Left colon (tissue), 2 donors: Measurements from ENCODE around the gene FTCD. TPM values are rescaled to one million over a fixed set of nuclear protein-coding genes. Genes with fewer than 3 reads are reported as not detected.

Source experiments
- ATAC-seq: fragments of 200-7000 bp; cut with Tn5 transposase; one replicate; pipeline ENCODE4 v1.9.1; 2020; ENCODE audit warnings: mild to moderate bottlenecking, moderate library complexity
- DNase-seq, 2 donors: peaks; one replicate each; pipeline ENCODE4 v3.0.0-alpha.2; 2020
- intact Hi-C, 2 donors: fragments of 100-400 bp; cut with DNase I in 1 of 2; cut with micrococcal nuclease in 1 of 2; formaldehyde crosslinking; loops; one replicate each; pipeline versions ENCODE4 v1.11.2 to v1.14.0; 2022; cut with DNase I, micrococcal nuclease
- total RNA-seq, 2 donors: library from RNA; stranded (reverse); fragmentation: NEBNext Ultra II Directional; extraction: Animal tissue kit (Norgen Biotek cat#: 25700); gene quantifications; one replicate each; pipeline ENCODE4 v1.2.1, GENCODE V29; 2021
- donor health status: DM: no; HTN: no; CAD: no.
- donor health status: DM: yes; HTN: yes; CAD: no.

Gene FTCD
- total RNA-seq, 2 donors from 2014 or later: 0.22 to 0.52 TPM

DNA sequence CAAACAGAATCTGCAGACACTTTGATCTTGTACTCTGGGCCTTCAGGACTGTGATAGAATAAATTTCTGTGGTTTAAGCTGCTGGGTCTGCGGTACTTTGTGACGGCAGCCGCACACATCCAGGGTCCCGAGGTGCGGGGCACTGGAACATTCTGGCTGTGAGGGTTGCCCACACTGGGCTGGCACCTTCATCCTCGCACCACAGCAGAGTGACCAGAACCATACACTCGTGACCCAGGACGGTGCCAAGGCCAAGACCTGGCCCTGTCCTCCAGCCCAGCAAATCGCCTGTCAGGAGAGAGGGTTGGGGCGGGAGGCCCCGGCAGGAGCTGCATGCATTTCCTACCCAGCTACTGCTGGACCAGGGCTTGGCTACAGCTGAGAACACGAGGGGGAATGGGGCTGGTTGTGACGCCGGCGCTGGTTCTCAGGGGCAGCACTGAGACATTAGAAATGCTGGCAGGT lies 2.6 kb upstream of the FTCD start:
- intact Hi-C loops: no loop called here
- ATAC-seq (no peak), DNase-seq (no peak)

DNA sequence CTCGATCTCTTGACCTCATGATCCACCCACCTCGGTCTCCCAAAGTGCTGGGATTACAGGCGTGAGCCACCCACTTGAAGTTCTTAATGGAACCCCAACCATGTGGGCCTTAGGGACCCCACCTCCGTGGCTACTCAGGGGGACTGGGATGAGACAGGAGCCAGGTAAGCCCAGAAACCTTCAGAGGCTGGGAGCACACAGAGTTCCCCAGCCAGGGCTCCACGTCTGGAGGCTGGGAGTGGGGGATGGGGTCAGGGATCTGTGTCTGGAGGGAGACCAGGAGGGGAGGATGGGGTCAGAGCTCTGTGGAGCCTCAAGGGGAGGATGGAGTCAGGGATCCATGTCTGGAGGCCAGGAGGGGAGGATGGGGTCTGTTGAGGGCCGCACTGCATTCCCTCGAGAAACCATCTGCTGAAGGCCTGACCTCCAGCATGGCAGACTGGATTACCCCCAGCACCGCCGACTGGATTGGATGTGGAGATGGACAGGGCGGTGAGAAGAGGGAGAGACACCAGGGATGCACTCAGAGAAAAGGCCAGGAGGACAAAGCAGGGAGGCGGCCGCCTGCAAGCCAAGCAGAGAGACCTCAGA lies 2.1 kb upstream of the FTCD start:
- no peak for ATAC-seq
- no peak for DNase-seq
- intact Hi-C loops: no loop called here

DNA sequence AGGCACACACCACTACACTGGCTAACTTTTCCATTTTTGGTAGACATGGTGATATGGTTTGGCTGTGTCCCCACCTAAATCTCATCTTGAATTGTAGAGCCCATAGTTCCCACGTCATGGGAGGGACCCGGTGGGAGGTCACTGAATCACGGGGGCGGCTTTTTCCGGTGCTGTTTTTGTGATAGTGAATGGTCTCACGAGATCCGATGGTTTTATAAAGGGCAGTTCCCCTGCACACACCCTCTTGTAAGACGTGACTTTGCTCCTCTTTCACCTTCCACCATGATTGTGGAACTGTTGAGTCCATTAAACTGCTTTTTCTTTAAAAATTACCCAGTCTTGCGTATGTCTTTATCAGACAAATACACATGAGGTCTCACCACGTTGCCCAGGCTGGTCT lies 1.3 kb upstream of the FTCD start:
- no peak for ATAC-seq
- intact Hi-C loops: no loop called here
- DNase-seq: no peak

DNA sequence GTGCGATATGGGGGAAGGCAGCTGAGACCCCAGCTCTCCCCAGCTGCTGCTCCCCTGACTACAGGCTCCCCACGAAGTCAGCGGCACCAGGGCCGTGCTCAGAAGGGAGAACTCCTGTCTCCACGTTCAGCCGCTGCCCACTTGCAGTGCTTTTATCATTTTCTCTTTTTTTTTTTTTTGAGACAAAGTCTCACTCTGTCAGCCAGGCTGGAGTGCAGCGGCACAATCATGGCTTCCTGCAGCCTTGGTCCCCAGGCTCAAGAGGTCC lies 933 bp upstream of the FTCD start:
- DNase-seq: no peak
- intact Hi-C loops: no loop called here
- ATAC-seq: no peak

DNA sequence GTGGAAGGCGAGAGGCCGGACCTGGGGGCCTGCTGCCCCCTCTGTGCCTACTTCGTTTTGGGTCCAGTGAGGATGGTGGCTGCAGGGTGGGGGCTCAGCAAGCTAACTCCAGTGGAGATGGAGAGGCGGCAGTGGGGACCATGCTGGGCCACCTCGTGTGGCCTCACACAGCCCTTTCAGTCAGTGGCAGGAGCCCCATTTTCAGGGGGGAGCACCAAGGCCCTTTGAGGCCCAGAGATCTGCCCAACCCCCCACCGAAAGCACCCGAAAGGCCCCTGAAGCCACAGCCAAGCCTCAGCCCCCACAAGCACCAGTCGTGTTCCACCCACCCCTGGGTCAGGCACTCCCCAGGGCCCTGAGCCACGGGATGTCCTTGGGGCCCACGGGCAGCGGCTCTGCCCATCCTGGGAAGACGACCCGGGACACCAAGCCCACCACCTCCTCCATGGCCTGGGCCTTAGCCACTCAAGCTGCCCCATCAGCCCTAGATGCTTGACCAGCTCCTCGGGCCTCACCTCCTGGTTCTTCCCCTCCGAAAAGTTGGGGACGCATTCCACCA lies 345 bp downstream of the FTCD start:
- no peak for ATAC-seq
- DNase-seq: no peak
- intact Hi-C loops: no loop called here

DNA sequence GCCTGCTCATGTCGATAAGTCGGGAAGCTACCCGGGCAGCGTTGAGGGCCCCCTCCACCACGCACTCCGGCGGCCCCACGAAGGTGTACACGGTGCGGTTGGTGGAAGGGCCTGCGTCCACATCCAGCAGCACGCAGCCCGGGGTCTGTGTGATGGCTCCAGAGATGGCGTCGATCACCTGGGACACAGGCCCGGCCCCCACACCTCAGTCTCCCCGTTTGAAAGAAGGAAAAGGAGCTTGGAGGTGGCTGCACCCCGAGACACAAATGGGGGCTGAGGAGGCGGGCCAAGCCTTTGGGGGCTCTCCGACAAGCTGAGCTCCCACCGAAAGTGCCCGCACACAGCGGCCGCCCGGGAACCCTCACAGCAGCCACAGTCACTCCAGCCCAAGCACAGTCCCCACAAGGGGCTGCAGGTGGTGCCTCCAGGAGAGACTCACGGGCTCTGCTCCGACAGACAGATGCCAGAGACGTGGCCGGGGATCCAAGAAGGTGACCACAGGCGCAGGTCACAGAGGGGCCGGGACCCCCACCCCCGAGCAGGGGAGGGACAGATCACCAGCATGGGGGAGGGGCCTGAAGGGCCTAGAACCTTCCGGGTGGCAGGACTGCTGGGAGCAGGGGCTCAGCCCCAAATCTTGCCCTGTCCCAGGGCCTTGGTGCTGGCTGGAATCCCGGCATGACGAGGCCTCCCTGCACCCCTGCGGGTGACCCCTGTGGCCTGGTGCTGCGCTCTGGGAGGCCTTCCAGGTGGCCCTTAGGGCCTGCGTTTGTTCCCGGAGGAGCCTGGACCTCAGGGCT lies 1.0 kb downstream of the FTCD start:
- no peak for DNase-seq
- intact Hi-C loops: no loop called here
- no peak for ATAC-seq

DNA sequence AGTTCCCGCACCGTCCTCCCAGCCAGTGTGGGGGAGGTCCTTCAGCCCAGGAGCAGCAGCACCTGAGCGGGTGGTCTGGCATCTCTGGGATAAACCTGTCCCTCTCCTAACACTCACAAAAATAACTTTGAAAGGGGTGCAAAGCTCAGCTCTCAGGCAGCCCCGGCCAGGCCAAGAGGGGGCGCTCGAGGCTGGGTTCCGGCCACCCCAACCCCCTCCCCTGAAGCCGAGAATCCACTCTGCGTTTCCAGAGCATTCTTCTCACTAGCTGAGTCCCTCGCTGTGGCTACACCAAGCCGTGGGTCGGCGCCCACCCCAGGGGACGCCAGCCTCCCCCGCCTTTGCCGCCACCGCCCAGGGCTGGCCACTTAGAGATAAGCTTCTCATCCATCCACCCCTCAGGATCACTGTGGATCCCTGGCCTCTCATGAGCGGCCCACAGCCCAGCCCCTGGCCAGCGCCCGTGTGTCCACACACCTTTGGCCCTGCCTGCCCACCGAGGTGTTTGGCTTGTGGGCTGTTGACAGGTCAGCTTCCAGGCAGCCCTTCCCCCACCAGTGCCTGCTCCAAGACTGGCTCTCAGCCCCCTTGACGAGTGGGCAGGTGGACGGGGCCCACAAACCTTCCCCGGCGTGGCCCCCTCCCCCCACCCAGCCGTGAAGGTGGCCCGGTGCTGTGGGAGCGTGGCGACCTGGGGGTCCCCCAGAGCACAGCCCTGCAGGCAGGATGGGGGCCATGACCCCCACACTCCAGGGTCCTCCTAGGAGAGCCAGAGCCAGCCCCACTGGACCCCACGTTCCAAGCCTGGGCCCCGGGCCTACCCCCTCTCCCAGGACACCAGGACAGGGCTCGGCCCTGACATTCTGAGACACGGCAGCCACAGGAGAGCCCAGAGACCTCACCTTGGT lies 1.9 kb downstream of the FTCD start:
- DNase-seq (peak in 1 of 2 donors; percentile 71), ATAC-seq (peak; percentile 79)

DNA sequence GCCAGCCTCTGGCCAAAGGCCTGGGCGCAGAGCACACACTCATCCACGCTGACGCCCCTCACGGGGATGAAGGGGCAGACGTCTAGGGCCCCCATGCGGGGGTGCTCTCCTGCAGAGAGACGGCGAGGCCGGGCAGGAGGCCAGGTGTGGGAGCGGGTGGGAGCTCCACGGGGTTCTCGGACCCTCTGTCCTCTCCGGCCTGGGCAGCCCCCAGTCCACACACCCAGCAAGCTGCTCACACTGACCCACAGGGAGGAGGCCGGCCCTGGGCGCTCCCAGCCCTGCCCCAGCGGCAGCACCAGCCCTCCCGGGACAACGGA lies 2.5 kb downstream of the FTCD start:
- ATAC-seq: peak; percentile 58
- DNase-seq: no peak
- intact Hi-C loops: no loop called here

More for the DNA sequence above, 1.9 kb downstream of the FTCD start:
- intact Hi-C loops: no loop called here

DNA sequence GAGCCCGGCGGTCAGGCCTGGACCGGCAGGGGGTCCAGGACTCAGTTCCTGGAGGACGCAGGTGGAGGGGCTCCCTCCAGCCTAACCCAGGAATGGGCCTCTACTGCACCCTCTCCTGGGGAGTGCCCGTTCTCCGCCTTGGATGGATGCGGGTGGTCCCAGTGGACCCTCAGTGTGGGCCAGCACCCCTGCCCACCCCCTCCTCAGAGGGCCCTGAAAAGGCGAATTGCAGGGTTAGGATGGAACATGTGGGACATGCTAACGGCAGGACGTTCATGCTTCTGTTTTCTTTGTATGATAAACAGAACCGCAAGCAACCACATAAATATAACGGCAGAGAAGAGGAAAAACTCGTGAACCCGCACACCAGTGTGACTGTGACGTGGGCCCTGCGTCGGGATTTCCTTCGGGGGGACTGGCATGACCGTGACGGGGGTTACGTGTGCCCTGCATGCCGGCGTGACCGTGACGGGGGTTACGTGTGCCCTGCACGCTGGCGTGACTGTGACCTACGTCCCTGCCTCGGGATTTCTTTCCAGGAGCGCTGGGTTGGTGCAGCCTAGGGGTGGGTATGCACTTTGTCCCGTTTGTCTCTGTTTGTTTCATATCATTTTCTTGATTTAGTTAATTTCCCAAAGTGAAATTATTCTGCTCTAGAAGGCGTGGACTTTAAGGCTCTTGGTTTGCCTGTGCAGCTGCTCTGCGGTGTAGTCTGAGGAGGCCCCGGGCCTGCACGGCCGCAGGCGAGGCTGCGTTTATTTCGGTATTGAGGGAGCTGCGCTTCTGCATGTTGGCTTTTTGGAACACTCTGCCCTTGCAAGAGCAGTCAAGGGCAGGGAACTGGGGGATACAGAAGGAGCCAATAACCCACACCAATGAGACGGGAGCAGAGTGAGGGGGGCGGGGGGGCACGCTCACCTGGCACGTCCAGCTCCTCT lies 3.1 kb downstream of the FTCD start:
- ATAC-seq: no peak
- intact Hi-C loops: no loop called here
- DNase-seq: no peak

DNA sequence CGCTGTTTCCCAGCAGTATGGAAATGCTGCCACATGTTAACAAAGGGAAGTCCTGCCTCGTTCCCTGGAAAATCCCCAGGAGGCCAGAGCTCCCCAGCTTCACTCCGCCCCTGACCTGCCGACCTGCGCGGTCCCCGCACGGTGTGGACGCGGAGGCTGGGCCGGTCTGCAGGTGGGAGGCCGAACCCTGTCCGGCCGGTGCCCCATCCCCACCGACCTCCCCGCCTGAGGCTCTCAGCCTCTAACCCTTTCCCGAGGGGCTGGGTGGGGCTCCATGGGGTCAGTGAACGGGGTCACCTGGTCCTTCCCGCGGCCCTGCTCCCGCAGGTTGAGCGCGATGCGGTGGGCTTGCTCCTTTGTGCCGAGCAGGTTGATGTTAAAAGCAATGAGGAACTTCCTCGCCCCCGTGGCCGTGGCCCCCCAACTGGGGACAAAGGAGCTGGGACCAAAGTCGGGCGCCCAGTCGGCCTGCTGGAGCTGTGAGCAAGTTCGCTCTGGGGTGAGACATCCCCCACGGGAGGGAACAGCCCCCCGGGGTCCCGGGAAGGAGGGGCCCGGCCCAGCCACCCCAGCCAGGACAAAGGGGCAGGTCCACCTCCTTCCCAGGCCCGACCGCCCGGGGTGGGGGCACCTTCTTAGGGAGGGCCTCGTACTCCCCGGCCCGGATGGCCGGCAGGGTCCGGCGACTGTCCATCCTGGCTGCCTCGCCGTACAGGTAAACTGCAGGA lies 4.0 kb downstream of the FTCD start:
- intact Hi-C loops: no loop called here
- ATAC-seq: no peak
- DNase-seq: peak in 1 of 2 donors; percentile 21

DNA sequence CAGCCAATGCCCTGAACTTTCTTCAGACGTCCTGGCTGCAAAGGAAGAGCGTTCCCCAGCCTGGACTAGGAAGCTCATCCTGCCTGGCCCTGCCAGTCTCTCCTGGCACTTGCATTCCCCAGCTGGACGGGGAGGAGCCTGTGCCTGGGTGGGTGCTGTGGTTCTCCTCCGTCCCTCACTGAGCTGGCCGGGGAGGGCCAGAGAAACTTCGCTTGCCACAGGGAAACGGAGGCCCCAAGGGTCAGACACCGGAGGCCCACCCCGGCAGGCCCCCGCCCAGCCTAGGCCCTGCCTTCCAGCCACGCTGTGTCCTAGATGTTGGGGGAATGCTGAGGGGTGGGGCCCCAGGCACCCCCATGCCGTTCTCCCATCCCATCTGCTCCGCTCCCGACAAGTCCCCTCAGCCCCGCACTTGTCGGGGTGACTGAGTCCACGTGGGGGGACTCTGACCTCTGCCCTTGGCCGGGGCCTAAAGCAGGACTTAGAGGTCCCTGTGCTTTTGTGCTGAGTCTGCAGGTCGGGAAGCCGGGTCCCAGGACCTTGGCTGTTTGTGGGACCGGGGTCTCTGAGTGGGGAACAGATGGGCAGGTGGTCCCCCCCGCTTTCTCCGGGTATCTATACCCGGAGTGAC lies 4.8 kb downstream of the FTCD start:
- no peak for ATAC-seq
- DNase-seq: peak; percentile 2 to 12
- intact Hi-C loops: no loop called here

DNA sequence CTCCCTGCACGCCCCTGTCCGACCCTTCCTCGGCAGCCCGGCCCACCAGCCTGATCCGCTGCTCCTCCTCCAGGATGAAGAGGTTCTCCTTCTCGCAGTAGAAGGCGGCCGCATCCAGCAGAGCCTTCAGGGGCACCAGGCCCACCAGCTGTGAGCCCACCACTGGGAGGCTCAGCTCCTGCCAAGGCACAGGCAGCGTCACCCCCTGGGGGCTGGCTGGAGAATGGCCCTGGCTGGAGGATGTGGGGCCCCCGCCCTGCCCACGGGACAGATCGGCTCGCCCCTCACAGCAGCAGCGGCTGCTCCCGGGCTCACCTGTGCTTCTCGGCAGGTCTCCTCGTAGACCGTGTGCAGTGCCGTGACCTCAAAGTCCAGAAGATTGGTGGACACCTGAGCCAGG lies 5.3 kb downstream of the FTCD start:
- intact Hi-C loops: no loop called here
- DNase-seq: peak in 1 of 2 donors; percentile 17
- ATAC-seq: no peak

DNA sequence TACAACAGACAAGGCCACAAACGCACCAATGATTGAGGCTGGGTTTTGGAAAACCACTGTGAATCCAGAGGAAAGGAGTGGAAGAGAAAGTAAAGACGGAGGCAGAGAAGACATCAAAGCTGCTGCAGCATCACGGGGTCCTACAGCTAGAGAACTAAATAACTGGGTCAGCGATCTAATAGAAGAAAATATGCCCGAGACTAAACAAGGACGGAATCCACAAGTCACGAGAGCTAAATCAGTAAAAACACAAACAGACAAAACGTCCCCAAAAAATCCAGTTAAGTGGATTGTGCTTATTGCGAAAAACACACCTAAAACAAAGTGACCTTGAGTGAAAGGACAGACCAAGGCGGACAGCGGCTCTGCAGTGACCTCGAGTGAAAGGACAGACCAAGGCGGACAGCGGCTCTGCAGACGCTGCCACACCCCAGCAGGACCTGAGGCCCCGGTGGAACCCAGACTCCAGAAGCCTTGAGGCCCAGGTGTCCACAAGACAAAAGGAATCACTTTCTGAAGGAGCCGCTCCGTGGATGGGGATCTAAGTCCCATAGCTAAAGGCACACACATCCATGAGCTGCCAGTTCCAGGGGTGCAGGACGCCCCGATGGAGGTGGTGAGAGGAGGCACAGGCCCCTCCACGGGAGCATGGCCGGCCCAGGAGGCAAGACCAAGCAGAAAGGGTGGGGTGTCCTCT lies 6.0 kb downstream of the FTCD start:
- DNase-seq (peak in 1 of 2 donors; percentile 3), ATAC-seq (no peak)
- intact Hi-C loops: loop anchor here in 1 of 2 donors (10.0 kb wide), 1 partner anchor 75 kb away; the partner anchor contains the start of gene LSS

DNA sequence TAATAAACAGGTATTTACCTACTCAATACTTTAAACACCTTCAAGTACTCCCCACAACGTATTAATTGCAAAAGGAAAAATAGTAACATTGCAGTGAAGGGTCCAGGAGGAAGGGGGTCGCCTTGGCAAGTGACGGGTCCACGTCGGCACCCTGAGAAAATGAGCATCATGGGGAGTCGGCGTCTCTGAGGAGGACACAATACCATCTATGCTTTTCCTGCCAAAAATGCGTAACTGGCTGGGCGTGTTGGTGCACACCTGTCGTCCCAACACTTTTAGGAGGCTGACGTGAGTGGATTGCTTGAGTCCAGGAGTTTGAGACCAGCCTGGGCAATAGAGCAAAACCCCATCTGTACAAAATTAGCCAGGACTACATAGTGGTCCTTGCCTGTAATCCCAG lies 7.3 kb downstream of the FTCD start:
- DNase-seq: peak in 1 of 2 donors; percentile 3
- intact Hi-C loops: loop anchor here in 1 of 2 donors (10.0 kb wide), 1 partner anchor 77 kb away; the partner anchor contains the start of gene LSS

DNA sequence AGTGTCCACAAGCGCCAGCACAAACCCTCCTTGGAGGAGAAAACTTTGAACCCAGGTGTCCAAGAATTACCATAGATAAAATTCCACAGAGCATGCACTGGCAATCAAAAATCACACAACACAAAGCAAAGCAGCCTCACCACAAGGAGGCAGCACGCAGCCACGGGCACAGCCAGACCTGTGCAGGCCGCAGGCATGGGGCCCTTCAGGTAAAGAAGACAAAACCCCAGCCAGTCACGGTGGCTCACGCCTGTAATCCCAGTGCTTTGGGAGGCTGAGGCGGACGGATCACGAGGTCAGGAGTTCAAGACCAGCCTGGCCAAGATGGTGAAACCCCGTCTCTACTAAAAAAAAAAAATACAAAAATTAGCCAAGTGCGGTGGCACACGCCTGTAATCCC lies 8.0 kb downstream of the FTCD start:
- intact Hi-C loops: loop anchor here in 1 of 2 donors (10.0 kb wide), 1 partner anchor 77 kb away; the partner anchor contains the start of gene LSS
- ATAC-seq (peak; percentile 78), DNase-seq (peak; percentile 41 to 73)

More for the DNA sequence above, 7.3 kb downstream of the FTCD start:
- no peak for ATAC-seq

DNA sequence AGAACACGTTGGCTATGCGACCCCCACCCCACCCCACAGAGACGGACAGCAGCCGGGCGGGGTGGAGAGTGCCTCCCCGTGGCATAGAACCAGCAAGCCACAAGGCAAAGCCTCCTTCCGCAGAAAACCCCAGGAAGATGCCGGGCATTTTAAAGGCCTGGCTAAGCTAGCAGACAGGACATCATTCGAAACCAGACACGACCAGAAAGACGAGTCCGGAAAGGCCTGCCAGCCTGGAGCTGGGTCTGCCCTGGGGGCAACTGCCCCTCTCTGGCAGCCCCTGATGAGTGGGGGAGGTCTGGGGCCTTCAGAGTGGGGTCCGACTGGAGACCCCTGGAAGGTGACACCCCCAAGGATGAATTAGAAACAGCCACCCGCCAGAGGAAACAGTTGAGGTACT lies 8.5 kb downstream of the FTCD start:
- intact Hi-C loops: loop anchor here in 1 of 2 donors (10.0 kb wide), 1 partner anchor 78 kb away; the partner anchor contains the start of gene LSS
- DNase-seq: peak in 1 of 2 donors; percentile 13
- no peak for ATAC-seq
